ENCODE results near the gene AGO4.
"Not testable (repeated sequence)": the region's sequence is repeated elsewhere in the genome, so short reads cannot be mapped to it uniquely, and the experiment has no call there.

The AGO4 gene

DNA sequence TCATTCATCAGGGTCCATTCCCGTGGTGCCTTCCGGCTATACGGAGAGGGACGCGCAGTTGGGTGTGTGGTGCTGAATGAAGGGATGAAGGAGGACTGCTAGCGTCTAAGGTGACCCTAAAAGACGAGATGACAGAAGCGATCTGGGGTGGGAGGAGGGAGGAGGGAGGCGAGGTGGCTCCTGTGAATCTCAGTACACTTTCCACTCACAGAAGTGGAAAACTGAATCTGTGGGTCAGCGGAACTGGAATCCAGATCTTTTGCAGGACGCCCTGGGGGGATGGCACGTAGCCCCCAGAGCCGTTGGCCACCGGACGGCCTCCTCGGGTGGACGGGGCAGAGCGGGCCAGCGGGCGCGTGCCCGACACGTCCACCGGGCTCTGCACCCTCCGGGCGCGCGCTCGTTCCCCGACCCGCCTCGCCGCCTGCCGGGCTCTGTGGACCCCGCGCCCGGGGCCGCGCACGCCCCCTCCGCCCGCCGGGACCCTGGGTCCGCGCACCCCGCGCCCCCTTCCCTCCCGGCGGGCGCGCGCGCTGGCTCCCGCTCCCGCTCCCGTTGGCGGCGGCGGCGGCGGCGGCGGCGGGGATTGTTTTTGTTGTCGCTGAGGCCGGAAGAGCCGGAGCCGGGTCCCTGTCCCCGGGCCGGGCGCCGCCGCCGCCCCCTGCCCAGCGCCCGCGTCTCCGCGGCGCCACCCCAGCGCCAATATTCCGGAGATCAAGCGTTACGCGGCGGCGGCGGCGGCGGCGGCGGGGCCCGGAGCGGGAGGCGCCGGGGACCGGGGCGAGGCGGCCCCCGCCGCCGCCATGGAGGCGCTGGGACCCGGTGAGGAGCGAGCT, at the start of gene AGO4:
Gene AGO4 (plus strand): TSS at position 403 of the 836 bp plus-strand sequence. CDS start 401 bp downstream, at position 804.
- peaks cover 34% of the 10 kb centered on the region for H3K4me1 Mint-ChIP-seq
- H3K27ac Mint-ChIP-seq = peak within 1 kb of the TSS; percentile 94
- ATAC-seq (peak; percentile 63), DNase-seq (ENCODE audit: low spot score in 2 of 2) (peak; percentile 22 to 69)
- H3K4me3 Mint-ChIP-seq = peak within 1 kb of the TSS; percentile 83
- H3K9me3 Mint-ChIP-seq = no peaks in the 10 kb centered on the region
- peaks cover 11% of the 10 kb centered on the region for H3K36me3 Mint-ChIP-seq

GRCh38 chr1:35762141-35762540, 45.7 kb upstream of the AGO4 start:
- ATAC-seq = no peak
- H3K4me1 Mint-ChIP-seq = no peaks in the 10 kb centered on the region
- H3K9me3 Mint-ChIP-seq = no peaks in the 10 kb centered on the region
- H3K27ac Mint-ChIP-seq = no peak overlapping the region
- peaks cover 76% of the 10 kb centered on the region for H3K36me3 Mint-ChIP-seq
- DNase-seq (ENCODE audit: low spot score in 2 of 2) = no peak
- no peak overlapping the region for H3K4me3 Mint-ChIP-seq

DNA sequence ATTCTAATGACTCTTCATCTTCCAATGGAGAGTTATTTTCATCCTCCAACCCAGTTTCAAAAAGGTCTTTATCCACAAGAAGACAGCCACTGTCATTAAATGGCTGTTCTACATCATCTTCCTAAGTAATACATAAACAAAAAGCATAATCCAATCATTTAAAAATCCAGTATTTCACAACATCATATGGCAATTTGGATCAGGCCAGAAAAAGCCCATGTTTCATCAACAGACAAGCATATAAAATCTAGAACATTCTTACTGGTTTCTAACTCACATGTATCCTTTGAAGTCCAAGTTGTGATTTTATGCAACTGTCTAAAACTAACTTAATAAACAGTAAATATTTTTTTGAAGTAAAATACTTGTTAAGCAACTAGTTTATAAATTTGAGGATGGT, 44.6 kb upstream of the AGO4 start:
- DNase-seq (ENCODE audit: low spot score in 2 of 2) = no peak
- Mint-ChIP-seq H3K36me3 (peaks cover 69% of the 10 kb centered on the region), H3K27ac (no peak overlapping the region), H3K4me1 (no peaks in the 10 kb centered on the region), H3K9me3 (no peaks in the 10 kb centered on the region), H3K4me3 (no peak overlapping the region)
- no peak for ATAC-seq

DNA sequence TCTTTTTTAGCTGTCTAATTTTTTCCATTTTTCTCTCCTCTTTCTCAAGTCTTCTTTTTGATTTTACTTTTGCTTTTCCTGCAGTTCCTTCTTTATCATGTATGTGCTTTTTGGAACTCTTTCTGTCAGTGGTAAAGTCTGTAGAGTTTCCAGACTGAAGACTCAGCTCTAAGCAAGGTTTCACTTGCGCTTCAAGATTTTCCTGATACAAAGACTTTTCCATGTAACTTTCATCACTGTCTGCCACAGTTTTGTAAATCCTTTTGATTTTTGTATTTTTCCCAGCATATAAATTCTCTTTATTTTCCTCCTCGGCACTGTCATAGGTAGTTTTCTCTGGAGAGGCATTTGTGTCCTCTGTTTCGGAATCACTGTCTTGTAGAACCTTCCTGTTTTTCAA, 43.5 kb upstream of the AGO4 start:
- no peak overlapping the region for H3K27ac Mint-ChIP-seq
- no peaks in the 10 kb centered on the region for H3K4me1 Mint-ChIP-seq
- no peaks in the 10 kb centered on the region for H3K9me3 Mint-ChIP-seq
- ATAC-seq = no peak
- no peak for DNase-seq (ENCODE audit: low spot score in 2 of 2)
- H3K4me3 Mint-ChIP-seq = no peak overlapping the region
- H3K36me3 Mint-ChIP-seq = peaks cover 72% of the 10 kb centered on the region

GRCh38 chr1:35768350-35769187, 39.2 kb upstream of the AGO4 start:
- ATAC-seq = no peak
- Mint-ChIP-seq H3K4me1 (peaks cover 7% of the 10 kb centered on the region), H3K4me3 (peak overlapping the region; percentile 94), H3K27ac (peak overlapping the region; percentile 37), H3K9me3 (no peaks in the 10 kb centered on the region), H3K36me3 (peaks cover 41% of the 10 kb centered on the region)
- DNase-seq (ENCODE audit: low spot score in 2 of 2) = no peak

DNA sequence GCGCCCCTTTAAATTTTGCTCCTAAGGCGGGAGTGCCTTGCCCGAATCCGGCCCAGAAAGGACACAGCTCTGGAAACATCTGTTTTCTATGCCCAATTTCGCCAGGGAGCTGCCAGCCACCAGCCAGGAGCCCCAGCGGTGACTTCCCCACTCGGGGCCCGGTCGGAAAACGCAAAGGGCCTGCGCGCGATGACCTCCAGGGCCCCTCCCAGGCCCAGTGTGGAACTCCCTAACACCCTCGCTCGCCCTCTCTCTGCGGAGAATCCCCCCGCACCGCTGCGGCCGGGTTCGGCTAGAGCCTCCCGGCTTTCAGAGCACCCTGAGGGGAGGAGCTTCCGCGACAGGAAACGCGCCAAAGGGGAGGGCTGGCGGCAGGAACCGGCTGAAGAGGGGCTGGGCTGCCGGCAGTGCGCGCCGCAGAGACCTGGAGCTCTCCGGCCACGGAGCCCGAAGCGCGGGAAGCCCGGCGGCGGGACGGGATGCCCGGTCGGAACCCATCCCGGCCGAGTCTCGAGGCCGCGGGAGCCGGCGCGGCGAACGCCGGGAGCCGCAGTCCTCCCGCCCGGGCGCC, 38.5 kb upstream of the AGO4 start:
- H3K36me3 Mint-ChIP-seq = peaks cover 35% of the 10 kb centered on the region
- peaks cover 7% of the 10 kb centered on the region for H3K4me1 Mint-ChIP-seq
- H3K4me3 Mint-ChIP-seq = peak overlapping the region; percentile 94
- no peaks in the 10 kb centered on the region for H3K9me3 Mint-ChIP-seq
- DNase-seq (ENCODE audit: low spot score in 2 of 2) (peak; percentile 75 to 95), ATAC-seq (peak; percentile 90)
- peak overlapping the region; percentile 94 for H3K27ac Mint-ChIP-seq

- no peak overlapping the region for H3K27ac Mint-ChIP-seq
- ATAC-seq (no peak), DNase-seq (ENCODE audit: low spot score in 2 of 2) (no peak)
- H3K4me3 Mint-ChIP-seq = no peak overlapping the region
- H3K36me3 Mint-ChIP-seq = peaks cover 14% of the 10 kb centered on the region
- no peaks in the 10 kb centered on the region for H3K9me3 Mint-ChIP-seq
- H3K4me1 Mint-ChIP-seq = peaks cover 14% of the 10 kb centered on the region
These were observed 34.1 kb upstream of the AGO4 start for GRCh38 chr1:35773711-35774110.

DNA sequence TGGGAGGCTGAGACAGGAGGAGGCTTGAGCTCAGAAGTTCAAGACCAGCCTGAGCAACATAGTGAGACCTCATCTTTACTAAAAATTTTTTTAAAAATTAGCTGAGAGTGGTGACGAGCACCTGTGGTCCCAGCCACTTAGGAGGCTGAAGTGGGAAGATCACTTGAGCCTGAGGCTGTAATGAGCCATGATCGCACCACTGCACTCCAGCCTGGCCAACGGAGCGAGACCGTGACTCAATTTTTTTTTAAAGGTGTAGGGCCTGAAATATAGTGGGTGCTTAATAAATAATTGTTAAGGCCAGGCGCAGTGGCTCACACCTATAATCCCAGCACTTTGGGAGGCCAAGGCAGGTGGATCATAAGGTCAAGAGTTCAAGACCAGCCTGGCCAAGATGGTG, 31.6 kb upstream of the AGO4 start:
- H3K4me3 Mint-ChIP-seq; H3K36me3 Mint-ChIP-seq; H3K27ac Mint-ChIP-seq; H3K9me3 Mint-ChIP-seq; ATAC-seq; DNase-seq (ENCODE audit: low spot score in 2 of 2); H3K4me1 Mint-ChIP-seq: not testable (repeated sequence)

DNA sequence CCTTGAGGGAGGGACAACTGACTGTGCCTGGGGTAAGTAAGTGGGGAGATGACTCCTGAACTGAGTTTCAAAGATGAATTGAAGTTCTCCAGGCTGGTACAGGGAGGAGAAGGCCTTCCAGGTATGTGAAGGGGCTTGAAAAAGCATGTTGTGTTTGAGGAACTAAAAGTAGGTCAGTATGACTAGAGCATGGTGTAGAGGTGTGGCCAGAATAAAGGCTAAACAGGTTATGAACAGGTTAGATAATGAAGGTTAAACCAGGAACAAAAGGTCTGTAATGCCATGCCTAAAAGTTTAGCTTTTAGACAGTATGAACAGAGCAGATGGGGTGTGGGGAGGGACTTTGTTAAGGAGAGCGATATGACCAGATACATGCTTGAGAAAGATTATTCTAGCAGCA, 30.7 kb upstream of the AGO4 start:
- H3K36me3 Mint-ChIP-seq = no peaks in the 10 kb centered on the region
- H3K9me3 Mint-ChIP-seq = no peaks in the 10 kb centered on the region
- H3K4me1 Mint-ChIP-seq = peaks cover 8% of the 10 kb centered on the region
- no peak overlapping the region for H3K4me3 Mint-ChIP-seq
- peak overlapping the region; percentile 3 for H3K27ac Mint-ChIP-seq
- ATAC-seq = no peak
- DNase-seq (ENCODE audit: low spot score in 2 of 2) = no peak

- no peak for DNase-seq (ENCODE audit: low spot score in 2 of 2)
- Mint-ChIP-seq H3K4me3 (no peak overlapping the region), H3K27ac (no peak overlapping the region), H3K4me1 (no peaks in the 10 kb centered on the region), H3K36me3 (no peaks in the 10 kb centered on the region), H3K9me3 (no peaks in the 10 kb centered on the region)
- ATAC-seq = no peak
These were observed 24.7 kb upstream of the AGO4 start for GRCh38 chr1:35783055-35783583.

- H3K4me1 Mint-ChIP-seq; DNase-seq (ENCODE audit: low spot score in 2 of 2); H3K27ac Mint-ChIP-seq; ATAC-seq; H3K9me3 Mint-ChIP-seq; H3K36me3 Mint-ChIP-seq; H3K4me3 Mint-ChIP-seq: not testable (repeated sequence)
These were observed 23.5 kb upstream of the AGO4 start for GRCh38 chr1:35784364-35784763.

GRCh38 chr1:35788139-35788538, 19.7 kb upstream of the AGO4 start:
- Mint-ChIP-seq H3K4me1 (no peaks in the 10 kb centered on the region), H3K9me3 (no peaks in the 10 kb centered on the region), H3K36me3 (no peaks in the 10 kb centered on the region), H3K27ac (no peak overlapping the region), H3K4me3 (no peak overlapping the region)
- ATAC-seq (no peak), DNase-seq (ENCODE audit: low spot score in 2 of 2) (no peak)

DNA sequence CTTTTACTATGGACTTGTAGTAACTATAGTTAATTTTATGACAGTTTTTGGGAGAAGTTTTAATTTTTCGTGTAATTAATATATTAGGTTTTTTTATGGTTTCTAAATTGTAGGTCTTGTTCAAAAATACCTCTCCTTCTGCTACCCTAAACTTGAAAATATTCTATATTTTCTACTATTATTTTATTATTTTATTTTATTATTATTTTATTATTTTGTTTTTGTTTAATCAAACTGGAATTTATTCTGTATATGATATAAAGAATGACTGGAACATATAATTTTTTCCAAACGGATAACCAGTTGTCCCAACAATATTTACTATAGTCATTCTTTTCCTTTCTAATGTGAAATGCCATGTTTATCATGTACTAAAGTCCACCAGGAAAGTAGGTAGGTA, 17.1 kb upstream of the AGO4 start:
- no peaks in the 10 kb centered on the region for H3K4me1 Mint-ChIP-seq
- H3K9me3 Mint-ChIP-seq = no peaks in the 10 kb centered on the region
- no peak overlapping the region for H3K4me3 Mint-ChIP-seq
- no peak for DNase-seq (ENCODE audit: low spot score in 2 of 2)
- no peak overlapping the region for H3K27ac Mint-ChIP-seq
- no peak for ATAC-seq
- no peaks in the 10 kb centered on the region for H3K36me3 Mint-ChIP-seq

DNA sequence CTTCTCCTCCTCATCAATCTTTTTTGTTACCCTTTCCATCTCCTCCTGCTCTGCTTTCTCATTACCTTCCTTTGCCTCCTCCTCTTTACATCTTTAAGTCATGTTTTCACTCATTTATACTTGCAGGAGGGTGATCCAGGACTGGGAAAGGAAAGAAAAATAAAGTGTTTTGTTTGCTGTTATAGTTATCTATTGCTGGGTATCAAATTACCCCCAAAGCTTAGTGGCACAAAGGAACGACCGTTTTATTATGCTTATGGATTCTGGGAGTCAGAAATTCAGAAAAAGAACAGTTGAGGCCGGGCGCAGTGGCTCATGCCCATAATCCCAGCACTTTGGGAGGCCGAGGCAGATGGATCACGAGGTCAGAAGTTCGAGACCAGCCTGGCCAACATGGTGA, 12.5 kb upstream of the AGO4 start:
- no peak overlapping the region for H3K4me3 Mint-ChIP-seq
- no peak for DNase-seq (ENCODE audit: low spot score in 2 of 2)
- no peak for ATAC-seq
- no peaks in the 10 kb centered on the region for H3K36me3 Mint-ChIP-seq
- no peaks in the 10 kb centered on the region for H3K4me1 Mint-ChIP-seq
- H3K9me3 Mint-ChIP-seq = no peaks in the 10 kb centered on the region
- no peak overlapping the region for H3K27ac Mint-ChIP-seq

GRCh38 chr1:35797380-35797779, 10.4 kb upstream of the AGO4 start:
- Mint-ChIP-seq H3K27ac (no peak overlapping the region), H3K4me3 (no peak overlapping the region)
- ATAC-seq = no peak

More at GRCh38 chr1:35797380-35797779, 10.4 kb upstream of the AGO4 start:
- Mint-ChIP-seq H3K36me3 (no peaks in the 10 kb centered on the region), H3K4me1 (no peaks in the 10 kb centered on the region), H3K9me3 (no peaks in the 10 kb centered on the region)
- DNase-seq (ENCODE audit: low spot score in 2 of 2) = no peak

Data from stimulated activated effector memory CD8-positive, alpha-beta T cell treated with anti-CD3 and anti-CD28 coated beads, Interleukin-12 subunit alpha, Interleukin-12 subunit beta, amount 100 ng/mL, for 72 hours (primary cell).